MM.1S (cell line): ENCODE data around the gene NPS.

ENCODE experiments used
- CTCF ChIP-seq: fragments of 300-600 bp; sonication (generic); IDR thresholded peaks from 2 replicates; pipeline ENCODE4 v1.5.1; 2016; ENCODE audit warnings: antibody characterized with exemption, low read length, mixed read lengths
- EZH2 ChIP-seq: fragments of 300-600 bp; sonication (generic); optimal IDR thresholded peaks from 2 replicates; pipeline ENCODE3; 2017; ENCODE audit warnings: low read depth, mild to moderate bottlenecking, antibody characterized with exemption, low read length, mixed read lengths

GRCh38 chr10:127577376-127578258 lies 28.5 kb downstream of the NPS start:
- TF ChIP-seq CTCF (no peak; the same call in 1 of the 2 replicates), EZH2 (no peak)
